Measurements from ENCODE around the gene SLC6A11. TPM values are rescaled to one million over a fixed set of nuclear protein-coding genes. Genes with fewer than 3 reads are reported as not detected.

Gene SLC6A11
- total RNA-seq, 1 experiment from 2014 or later = not detected

- no peaks in the 10 kb centered on the region for H3K4me1 ChIP-seq (ENCODE audit: insufficient read depth, low read length, poor library complexity, severe bottlenecking)
- no peak overlapping the region for H3K27ac ChIP-seq (ENCODE audit: low read depth, low read length, poor library complexity, severe bottlenecking)
- no peaks in the 10 kb centered on the region for H3K36me3 ChIP-seq (ENCODE audit: insufficient read depth, low read length, poor library complexity, severe bottlenecking)
- no TSS peak for BruUV-seq (replicated peaks)
- no peaks in the 10 kb centered on the region for H3K9me3 ChIP-seq (ENCODE audit: low read depth, low read length, poor library complexity, severe bottlenecking)
- ChIA-PET CTCF (no interaction called here), POLR2A (ENCODE audit: low non-redundant PET) (no interaction called here)
- intact Hi-C loops (cut with micrococcal nuclease; ENCODE audit: unreplicated experiment) = no loop called here
- H3K27me3 ChIP-seq (replicated peaks; ENCODE audit: insufficient read depth, low read depth, low read length, poor library complexity) = peaks cover 2% of the 10 kb centered on the region
- DNase-seq (ENCODE audit: low spot score) = no peak
- no peak overlapping the region for H3K4me3 ChIP-seq (ENCODE audit: low read depth, low read length, poor library complexity, severe bottlenecking)
- no peak for TF ChIP-seq EZH2 (IDR thresholded peaks at IDR 0.05; ENCODE audit: borderline replicate concordance, low read depth, low read length, poor library complexity, severe bottlenecking)
Measured at GRCh38 chr3:10933470-10933804, 117.4 kb downstream of the SLC6A11 start.

GRCh38 chr3:10933805-10934481 lies 117.9 kb downstream of the SLC6A11 start:
- no TSS peak for BruUV-seq (replicated peaks)
- ChIA-PET CTCF (no interaction called here), POLR2A (ENCODE audit: low non-redundant PET) (no interaction called here)
- peaks cover 2% of the 10 kb centered on the region for H3K27me3 ChIP-seq (replicated peaks; ENCODE audit: insufficient read depth, low read depth, low read length, poor library complexity)
- intact Hi-C loops (cut with micrococcal nuclease; ENCODE audit: unreplicated experiment) = no loop called here
- no peaks in the 10 kb centered on the region for H3K9me3 ChIP-seq (ENCODE audit: low read depth, low read length, poor library complexity, severe bottlenecking)
- H3K36me3 ChIP-seq (ENCODE audit: insufficient read depth, low read length, poor library complexity, severe bottlenecking) = no peaks in the 10 kb centered on the region
- H3K27ac ChIP-seq (ENCODE audit: low read depth, low read length, poor library complexity, severe bottlenecking) = no peak overlapping the region
- no peaks in the 10 kb centered on the region for H3K4me1 ChIP-seq (ENCODE audit: insufficient read depth, low read length, poor library complexity, severe bottlenecking)
- H3K4me3 ChIP-seq (ENCODE audit: low read depth, low read length, poor library complexity, severe bottlenecking) = no peak overlapping the region
- no peak for DNase-seq (ENCODE audit: low spot score)
- TF ChIP-seq CTCF (conservative IDR thresholded peaks at IDR 0.05; ENCODE audit: low read depth, low read length) = no peak
- no peak for TF ChIP-seq EZH2 (IDR thresholded peaks at IDR 0.05; ENCODE audit: borderline replicate concordance, low read depth, low read length, poor library complexity, severe bottlenecking)

- CTCF ChIA-PET = no interaction called here
- Histone ChIP-seq H3K27me3 (replicated peaks; ENCODE audit: insufficient read depth, low read depth, low read length, poor library complexity) (peaks cover 2% of the 10 kb centered on the region), H3K4me1 (ENCODE audit: insufficient read depth, low read length, poor library complexity, severe bottlenecking) (no peaks in the 10 kb centered on the region), H3K9me3 (ENCODE audit: low read depth, low read length, poor library complexity, severe bottlenecking) (no peaks in the 10 kb centered on the region), H3K36me3 (ENCODE audit: insufficient read depth, low read length, poor library complexity, severe bottlenecking) (no peaks in the 10 kb centered on the region), H3K4me3 (ENCODE audit: low read depth, low read length, poor library complexity, severe bottlenecking) (no peak overlapping the region), H3K27ac (ENCODE audit: low read depth, low read length, poor library complexity, severe bottlenecking) (no peak overlapping the region)
- no peak for DNase-seq (ENCODE audit: low spot score)
- BruUV-seq (replicated peaks) = no TSS peak
- intact Hi-C loops (cut with micrococcal nuclease; ENCODE audit: unreplicated experiment) = no loop called here
- POLR2A ChIA-PET (ENCODE audit: low non-redundant PET) = no interaction called here
- TF ChIP-seq CTCF (conservative IDR thresholded peaks at IDR 0.05; ENCODE audit: low read depth, low read length) (no peak), EZH2 (IDR thresholded peaks at IDR 0.05; ENCODE audit: borderline replicate concordance, low read depth, low read length, poor library complexity, severe bottlenecking) (no peak)
Measured at GRCh38 chr3:10935028-10935427, 119.0 kb downstream of the SLC6A11 start.
